GM18517 (cell line): ENCODE data around the gene MYO3B.
"Not testable (repeated sequence)": the region's sequence is repeated elsewhere in the genome, so short reads cannot be mapped to it uniquely, and the experiment has no call there.

Source experiments
- ATAC-seq: cut with Tn5 transposase; IDR thresholded peaks from one replicate; pipeline ENCODE4 v1.9.1; 2021; ENCODE audit warnings: mild to moderate bottlenecking, moderate library complexity; ENCODE audit not compliant: unreplicated experiment

Gene MYO3B

DNA sequence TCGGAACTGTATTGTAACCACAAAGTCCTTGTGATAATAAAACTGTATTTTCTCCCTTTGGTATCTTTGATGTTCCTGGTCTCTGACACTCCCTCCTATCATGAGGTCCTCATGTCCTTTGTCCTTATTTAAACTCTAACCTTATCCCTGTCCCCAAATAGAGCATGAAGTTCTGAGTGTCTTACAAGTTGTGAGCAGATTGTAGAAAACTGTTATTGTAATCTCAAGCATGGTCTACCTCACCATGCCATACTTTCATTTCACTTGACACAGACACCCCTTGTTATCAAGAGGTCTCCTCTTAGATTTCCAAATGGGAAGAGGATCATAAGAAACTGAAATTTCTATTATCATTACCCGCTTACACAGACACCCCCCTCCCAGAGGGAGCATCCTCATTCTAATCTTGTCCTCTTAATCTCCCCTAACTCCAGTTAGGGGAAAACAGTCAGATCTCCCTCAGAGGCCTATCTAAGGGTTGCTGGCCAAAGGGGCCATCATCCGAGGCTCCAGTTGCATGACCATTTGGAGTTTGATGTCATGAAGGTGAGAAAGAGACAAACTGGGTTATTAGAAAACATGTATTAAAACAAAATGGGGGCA is 29.0 kb downstream of the MYO3B start:
- no peak for ATAC-seq

DNA sequence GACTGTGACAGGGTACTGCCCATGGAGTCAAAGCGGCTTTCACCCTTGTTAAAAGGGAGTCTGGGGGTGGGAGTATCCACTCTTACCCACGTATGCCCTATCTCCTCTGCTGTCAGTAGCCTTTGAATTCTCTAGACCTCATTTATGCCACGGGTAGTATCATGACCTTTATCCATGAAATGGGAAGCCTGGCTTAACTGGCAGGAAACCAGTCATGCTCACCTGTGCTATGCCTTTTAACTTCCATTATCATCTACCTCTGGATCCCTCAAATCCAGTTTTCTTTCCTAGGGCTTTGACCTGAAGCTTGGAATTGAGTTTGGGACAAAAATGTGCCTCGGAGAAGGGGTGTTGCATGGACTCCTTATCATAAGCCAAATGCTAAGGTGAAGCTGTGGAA is 30.0 kb downstream of the MYO3B start:
- ATAC-seq = no peak

GRCh38 chr2:170208967-170209366 is 31.0 kb downstream of the MYO3B start:
- ATAC-seq = no peak

DNA sequence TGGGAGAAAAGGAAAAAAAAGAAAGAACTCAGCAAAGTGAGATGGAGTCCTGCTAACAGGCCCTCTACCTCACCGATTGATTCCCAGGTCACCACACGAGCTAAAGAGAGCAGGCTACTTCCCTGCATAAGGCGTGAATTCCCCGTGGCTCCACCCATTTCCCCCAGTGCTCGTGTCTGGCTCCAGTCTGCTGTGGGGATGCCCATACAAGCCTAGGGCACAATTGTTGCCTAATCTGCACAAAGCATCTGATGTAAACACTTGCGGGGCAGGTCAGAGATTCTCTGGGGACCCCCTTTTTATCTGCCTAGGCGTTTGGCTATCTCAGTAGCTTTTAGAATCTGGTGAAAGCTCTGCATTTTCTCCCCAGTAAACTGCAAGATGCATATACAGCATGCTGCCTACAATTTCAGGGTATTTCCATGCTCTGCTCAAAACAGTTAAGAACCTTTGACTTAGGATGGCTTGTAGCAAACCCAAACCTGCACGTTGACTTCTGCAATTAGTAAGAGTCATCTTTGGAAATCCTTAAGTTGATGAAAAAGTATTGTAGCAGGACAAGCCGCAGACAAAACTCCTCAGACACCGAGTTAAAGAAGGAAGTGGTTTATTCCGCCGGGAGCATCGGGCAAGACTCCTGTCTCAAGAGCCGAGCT is 34.8 kb downstream of the MYO3B start:
- no peak for ATAC-seq

- ATAC-seq = not testable (repeated sequence)
These were observed 35.3 kb downstream of the MYO3B start for GRCh38 chr2:170213281-170213625.

DNA sequence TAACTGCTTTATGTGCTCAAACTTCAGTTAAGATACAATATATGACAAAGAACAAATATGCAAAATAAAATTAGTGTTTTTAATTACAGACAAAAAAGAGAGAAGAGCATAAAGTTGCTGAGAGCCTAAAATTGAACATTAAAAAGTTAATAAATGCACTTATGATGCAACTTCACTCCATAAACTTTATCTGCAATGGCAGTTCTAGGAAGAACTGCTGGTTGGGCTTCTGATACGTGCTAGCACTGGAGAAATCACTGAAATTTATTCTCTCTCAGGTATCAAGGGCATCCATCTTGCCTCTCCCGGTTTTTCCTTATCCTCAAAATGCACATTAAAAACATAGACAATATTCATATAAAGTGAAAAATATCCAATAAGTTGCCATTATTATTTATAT is 35.7 kb downstream of the MYO3B start:
- ATAC-seq = no peak

- ATAC-seq = no peak
These were observed 36.5 kb downstream of the MYO3B start for GRCh38 chr2:170214309-170214948.

DNA sequence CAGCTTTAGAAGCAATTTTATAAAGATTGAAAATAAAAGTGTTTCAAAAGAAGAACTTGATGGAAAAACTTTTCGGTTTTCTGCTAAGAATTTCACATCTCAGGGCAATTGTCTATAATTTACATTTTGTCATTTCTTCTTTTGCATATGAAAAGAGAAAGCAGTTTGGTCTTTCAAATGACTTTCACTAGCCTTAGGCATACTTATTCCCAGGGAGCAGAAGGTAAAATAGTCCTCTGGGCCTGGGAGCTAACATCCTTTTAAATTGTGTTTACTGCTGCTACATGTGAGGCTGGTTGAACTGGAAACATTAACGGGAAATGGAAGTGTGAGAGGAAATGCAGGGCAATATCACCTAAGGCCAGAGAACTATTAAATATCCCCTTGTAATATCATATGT is 37.1 kb downstream of the MYO3B start:
- no peak for ATAC-seq

DNA sequence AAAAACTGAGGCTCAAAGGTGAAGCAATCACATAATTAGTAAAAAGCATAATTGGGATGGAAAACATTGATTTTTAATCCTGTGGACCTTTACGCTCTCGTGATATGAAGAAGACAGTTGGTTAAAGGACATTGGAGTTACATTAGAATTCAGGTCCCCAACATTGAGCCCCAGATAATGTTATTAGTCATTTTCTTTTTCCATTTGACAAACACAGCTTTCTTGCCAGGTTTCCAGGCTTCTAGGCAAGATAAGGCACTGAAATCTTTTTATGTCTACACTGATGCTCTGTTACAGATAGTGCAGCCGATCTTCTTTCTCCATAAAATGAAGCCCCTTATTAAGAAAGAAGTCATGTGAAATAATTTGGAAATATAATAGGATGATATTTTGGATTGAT is 38.5 kb downstream of the MYO3B start:
- no peak for ATAC-seq

- ATAC-seq = no peak
These were observed 39.0 kb downstream of the MYO3B start for GRCh38 chr2:170216981-170217380.

DNA sequence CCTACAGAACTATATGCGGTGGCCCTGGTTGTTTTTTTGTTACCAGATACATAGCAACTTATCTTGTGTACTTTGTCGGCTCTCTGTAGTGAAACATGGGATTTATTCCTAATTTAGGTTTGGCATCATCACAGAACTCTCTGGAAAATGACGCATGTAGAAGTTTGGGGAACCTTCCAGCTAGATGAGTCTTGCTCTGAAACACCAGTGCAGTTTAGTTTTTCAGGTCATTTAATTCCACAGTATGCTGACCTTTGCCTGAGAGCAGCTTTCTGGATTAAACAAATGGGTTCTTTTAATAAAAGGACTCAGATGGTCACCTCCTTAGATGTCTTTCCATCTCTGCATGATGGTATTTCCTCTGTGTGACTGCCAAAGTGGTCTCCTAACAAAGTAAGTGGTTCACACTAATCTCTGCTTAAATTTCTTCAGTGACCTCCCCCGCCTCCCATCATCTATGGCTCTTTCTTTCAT is 39.9 kb downstream of the MYO3B start:
- no peak for ATAC-seq

- no peak for ATAC-seq
These were observed 40.5 kb downstream of the MYO3B start for GRCh38 chr2:170218456-170218855.

DNA sequence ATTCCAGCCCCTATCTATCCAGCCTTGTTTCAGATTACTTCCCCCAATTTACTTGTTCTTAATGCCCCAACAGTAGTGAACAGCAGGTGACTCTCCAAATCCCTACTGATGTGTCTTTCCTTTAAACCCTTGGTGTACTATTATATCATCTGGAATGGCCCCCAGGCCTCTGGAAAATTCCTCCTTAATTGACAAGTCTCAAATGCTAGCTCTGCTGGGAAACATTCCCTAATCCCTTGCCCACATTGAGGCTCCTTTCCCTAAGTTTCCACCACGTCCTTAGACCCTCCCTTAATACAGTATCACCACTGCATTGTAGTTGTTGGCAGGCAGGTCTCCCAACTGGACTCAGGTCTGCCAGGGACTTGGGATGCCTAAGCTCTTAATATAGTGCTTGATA is 41.0 kb downstream of the MYO3B start:
- ATAC-seq = no peak

DNA sequence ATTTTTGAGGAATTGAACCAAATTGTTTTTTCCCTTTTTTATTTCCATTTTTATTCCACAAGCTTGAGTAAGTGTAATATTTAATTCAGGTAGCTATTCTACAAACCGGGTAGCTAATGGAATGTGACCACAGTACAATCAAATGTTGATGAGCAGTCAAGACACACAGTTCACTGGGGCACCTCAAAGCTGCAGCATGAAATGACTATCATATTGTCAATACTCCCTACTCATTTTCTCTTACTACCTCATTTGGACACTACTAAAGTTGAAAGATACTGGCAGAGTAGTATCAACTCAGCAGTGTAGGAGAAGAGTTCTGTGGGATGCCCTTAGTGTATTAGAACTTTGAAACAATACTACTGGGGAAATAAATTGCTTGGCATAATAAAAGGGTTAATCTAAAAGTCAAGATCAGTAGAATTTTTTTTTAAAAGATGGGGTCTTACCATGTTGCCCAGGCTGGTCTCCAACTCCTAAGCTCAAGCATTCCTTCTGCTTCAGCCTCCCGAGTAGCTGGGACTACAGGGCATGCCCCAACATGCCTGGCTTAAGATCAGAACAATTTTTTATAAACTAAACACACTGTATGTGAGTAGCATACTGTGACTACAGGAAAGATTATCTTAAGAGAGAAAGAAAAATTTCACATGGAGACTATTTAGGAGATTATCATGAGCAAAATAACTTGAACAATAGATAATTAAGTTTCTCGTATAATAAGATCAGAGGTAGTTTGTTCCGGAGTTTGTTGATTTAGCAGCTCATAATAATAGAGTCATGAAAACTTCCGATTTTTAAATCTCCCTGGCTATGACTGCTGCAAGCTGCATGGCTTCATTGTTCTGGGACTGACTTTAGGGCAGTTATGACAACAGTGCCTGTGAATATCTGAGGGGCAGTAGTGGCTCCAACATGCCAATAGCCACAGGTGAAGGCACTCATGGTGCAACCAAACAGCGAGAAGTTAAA is 43.7 kb downstream of the MYO3B start:
- no peak for ATAC-seq

DNA sequence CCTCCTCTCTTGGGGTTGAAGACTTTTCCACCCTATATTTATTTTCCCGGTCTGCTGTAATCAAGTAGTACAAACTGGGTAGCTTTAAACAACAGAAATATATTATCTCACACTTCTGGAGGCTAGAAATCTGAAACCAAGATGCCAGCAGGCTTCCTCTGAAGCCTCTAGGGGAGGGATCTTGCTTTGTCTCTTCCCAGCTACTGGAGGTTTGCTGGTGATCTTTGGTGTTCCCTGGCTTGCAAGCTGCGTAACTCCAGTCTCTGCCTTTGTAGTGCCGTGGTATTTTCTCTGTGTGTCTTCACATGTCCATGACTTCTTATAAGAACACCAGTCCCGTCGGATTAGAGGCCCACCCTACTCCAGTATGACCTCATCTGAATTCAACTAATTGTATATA is 44.4 kb downstream of the MYO3B start:
- ATAC-seq = no peak

DNA sequence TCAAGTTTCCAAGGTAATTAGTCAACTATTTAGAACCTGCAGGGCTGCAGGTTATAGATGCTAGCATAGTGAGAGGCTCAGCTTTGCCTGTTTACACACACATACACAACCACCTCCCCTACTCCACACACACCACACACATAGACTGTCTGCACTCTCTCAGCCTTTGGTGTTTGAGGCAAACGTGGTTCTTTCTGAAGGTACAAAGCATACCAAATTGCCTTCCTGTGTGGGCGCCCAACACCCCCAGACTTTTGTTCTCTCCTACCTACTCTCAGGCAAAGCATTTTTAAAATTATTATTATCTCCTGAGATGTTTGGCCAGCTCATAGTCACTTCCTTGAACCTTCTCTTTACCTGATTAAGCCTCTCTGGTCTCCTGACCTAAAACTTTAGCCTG is 44.9 kb downstream of the MYO3B start:
- ATAC-seq = no peak

- ATAC-seq = no peak
These were observed 46.8 kb downstream of the MYO3B start for GRCh38 chr2:170224692-170225294.

GRCh38 chr2:170226216-170226615 is 48.3 kb downstream of the MYO3B start:
- no peak for ATAC-seq

DNA sequence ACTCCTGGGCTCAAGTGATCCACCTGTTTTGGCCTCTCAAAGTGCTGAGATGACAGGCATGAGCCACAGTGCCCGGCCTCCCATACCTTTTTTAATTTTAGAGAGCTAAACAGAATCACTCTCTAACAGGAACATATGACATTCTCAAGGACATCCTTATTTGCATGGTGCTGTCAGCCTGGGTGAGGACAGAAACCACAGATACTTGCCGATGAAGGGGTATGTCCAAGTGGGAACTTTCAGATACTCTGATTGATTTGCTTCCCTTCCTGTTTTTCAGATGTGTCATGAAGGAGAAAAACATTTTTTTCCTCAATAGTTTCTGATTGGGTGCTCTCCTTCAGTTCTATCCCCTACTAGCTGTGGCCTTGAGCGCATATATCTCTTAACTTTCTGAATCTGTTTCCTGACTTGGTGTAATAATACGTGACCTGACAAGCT is 49.6 kb downstream of the MYO3B start:
- ATAC-seq = no peak

GRCh38 chr2:170227951-170228350 is 50.0 kb downstream of the MYO3B start:
- ATAC-seq = no peak

- no peak for ATAC-seq
These were observed 50.5 kb downstream of the MYO3B start for GRCh38 chr2:170228429-170228828.
